GM13977 (cell line): ENCODE data around the gene WDR70.
"Not testable (repeated sequence)": the region's sequence is repeated elsewhere in the genome, so short reads cannot be mapped to it uniquely, and the experiment has no call there.

ENCODE experiments used
- DNase-seq: peaks from one replicate; pipeline ENCODE4 v3.0.0; 2012; ENCODE audit warnings: low spot score
- in situ Hi-C: fragments of 300-500 bp; cut with MboI; formaldehyde crosslinking; loops from one replicate; pipeline ENCODE4 v1.12.0; 2022; ENCODE audit warnings: low sequenced_read_pairs, low pct_unique_long_range_greater_than_20kb, mixed read lengths, inconsistent platforms; ENCODE audit not compliant: unreplicated experiment
- TF ChIP-seq, protein P1 (sequence below): IDR thresholded peaks from 2 replicates; pipeline ENCODE4 v1.5.1; 2012; ENCODE audit warnings: mild to moderate bottlenecking, control low read depth; ENCODE audit not compliant: insufficient read depth; ENCODE audit errors: extremely low read depth, missing control alignments

Gene WDR70

DNA sequence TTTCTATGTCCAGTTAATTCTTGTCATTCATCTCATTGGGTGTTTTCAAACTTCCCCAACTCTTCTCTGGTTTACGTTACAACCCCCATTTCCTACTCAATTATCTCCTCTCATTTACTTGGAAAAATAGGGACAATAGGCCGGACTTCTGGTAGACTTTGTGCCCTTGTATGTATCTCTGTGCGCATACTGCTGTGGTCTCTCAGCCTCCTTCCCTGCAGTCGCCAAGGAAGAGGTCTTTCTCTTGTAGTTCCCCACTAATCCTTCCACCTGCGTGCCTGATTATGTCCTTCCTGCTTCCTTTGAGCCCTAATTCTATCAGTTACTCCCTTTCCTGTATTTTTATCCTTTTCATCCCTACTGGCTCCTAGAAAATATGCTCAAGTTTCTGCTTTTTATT is 284.4 kb downstream of the WDR70 start:
- in situ Hi-C loops = no loop called here
- DNase-seq = no peak
- TF ChIP-seq, protein P1, sequence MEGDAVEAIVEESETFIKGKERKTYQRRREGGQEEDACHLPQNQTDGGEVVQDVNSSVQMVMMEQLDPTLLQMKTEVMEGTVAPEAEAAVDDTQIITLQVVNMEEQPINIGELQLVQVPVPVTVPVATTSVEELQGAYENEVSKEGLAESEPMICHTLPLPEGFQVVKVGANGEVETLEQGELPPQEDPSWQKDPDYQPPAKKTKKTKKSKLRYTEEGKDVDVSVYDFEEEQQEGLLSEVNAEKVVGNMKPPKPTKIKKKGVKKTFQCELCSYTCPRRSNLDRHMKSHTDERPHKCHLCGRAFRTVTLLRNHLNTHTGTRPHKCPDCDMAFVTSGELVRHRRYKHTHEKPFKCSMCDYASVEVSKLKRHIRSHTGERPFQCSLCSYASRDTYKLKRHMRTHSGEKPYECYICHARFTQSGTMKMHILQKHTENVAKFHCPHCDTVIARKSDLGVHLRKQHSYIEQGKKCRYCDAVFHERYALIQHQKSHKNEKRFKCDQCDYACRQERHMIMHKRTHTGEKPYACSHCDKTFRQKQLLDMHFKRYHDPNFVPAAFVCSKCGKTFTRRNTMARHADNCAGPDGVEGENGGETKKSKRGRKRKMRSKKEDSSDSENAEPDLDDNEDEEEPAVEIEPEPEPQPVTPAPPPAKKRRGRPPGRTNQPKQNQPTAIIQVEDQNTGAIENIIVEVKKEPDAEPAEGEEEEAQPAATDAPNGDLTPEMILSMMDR = no peak

DNA sequence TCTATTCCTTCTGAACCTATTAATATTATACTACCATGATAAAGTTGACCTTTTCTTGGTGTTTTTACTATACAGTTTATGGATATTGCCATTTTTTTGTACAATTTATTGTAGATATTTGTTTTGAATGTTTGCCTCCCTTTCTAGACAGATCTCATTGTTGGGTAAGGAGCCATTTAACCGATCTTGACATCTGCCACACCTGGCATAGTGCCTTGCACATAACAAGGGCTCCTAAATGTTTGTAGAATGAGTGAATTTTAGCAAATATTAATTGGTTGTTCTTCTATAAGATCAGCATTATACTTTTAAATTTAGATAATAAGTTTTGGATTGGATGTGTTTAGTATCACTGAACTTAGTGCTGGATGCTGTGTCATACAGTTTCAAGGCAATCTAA is 285.4 kb downstream of the WDR70 start:
- DNase-seq = no peak
- TF ChIP-seq, protein P1 = no peak
- in situ Hi-C loops = no loop called here

DNA sequence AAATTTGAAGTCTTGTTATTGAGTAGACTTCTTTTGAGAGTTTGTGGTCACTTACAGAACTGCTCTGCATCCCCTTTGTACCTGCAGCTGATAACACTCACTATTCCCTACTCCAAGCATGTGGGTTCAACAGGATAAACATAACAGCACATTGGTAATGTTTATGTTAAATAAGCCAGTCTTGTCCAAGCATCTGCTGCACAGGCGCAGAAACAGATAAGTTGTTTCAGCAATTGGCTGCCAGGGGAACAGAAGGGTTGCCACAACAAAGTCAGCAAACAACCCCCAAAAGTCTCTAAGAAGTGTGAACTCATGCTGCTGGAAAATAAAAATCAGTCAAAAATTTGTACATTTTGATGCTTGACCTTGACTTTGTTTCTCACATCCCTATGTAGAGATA is 286.2 kb downstream of the WDR70 start:
- TF ChIP-seq, protein P1 = no peak

DNA sequence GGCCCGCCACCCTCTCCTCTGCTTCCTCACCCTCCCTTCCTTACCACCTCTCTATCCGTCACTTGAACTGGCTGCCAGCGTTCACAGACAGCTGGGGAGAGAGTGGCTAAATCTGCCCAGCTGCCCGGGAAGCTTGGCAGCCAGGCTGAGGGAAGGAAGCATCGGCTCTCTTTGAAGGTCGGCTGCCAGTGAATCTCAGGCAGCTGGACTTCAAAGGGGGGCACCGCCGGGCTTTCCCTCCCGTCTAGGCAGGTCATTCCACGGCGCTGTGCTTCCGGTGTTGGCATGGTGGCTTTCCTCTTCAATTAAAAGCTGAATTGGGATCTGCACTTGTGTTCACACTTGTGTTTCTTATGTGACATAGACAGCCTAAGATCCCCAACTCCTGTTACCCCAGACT is 286.8 kb downstream of the WDR70 start:
- in situ Hi-C loops = no loop called here
- no peak for DNase-seq
- TF ChIP-seq, protein P1 = no peak

More for the DNA sequence above, 286.2 kb downstream of the WDR70 start:
- in situ Hi-C loops = no loop called here
- DNase-seq = no peak

DNA sequence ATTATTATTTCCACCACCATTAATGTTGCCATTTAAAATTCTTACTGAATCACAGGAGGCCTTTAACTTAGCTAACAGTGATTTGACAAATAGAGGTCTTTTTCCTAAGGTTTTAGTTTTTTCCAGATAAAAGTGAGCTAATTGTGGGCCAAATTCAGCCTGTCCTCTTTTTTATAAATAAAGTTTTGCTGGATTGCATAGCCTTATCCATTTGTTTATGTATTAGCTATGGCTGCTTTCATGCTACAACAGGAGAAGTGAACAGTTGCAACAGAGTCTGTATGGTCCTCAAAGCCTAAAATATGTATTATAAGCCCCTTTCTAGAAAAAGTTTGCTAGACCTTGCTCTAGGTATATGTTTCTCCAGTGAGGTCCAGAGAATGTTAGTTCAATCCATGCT is 288.3 kb downstream of the WDR70 start:
- no peak for DNase-seq
- in situ Hi-C loops = no loop called here
- TF ChIP-seq, protein P1 = no peak

DNA sequence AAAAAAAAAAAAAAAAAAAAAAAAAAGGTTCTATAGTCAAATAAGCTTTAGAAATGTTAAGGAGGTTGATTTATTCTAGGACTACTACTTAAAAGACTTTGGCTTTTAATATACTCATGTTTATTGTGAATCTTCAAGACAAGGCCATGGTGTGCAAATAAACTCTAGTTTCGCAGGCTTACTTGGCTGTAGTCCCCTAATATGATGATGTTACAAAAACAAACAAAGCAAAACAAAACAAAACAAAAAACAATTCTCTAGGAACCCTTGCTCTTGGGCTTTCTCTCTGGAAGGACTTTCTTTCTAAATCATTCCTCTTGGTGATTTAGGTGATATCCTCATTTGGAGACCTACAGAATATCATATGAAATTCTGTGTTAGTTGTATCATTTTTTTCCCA is 288.7 kb downstream of the WDR70 start:
- DNase-seq = no peak
- in situ Hi-C loops = no loop called here
- TF ChIP-seq, protein P1 = no peak

DNA sequence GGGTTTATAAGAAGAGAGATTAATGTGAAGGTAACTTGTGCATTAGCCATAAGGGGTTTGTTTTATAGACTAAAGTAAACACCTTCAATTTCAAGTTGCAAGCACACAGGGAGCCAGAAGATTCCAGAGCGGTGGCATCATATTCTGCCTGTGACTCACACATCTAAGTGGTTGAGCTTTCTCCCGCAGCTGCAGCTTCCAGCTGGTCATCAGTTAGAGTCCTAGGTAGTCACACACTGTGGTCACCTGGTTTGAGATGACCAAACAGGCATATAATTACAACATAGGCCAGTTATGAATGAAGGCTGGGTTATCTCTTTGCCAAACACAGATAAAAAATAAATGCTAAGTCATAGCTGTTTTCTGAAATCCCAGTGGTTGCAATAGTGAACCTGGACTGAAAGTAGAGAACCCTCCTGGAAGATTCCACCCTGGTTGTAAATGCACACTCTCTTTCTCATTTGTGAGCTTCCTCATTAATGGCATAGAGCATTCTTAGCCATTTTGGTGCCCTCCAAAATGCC is 289.5 kb downstream of the WDR70 start:
- TF ChIP-seq, protein P1 = no peak
- no peak for DNase-seq
- in situ Hi-C loops = no loop called here

DNA sequence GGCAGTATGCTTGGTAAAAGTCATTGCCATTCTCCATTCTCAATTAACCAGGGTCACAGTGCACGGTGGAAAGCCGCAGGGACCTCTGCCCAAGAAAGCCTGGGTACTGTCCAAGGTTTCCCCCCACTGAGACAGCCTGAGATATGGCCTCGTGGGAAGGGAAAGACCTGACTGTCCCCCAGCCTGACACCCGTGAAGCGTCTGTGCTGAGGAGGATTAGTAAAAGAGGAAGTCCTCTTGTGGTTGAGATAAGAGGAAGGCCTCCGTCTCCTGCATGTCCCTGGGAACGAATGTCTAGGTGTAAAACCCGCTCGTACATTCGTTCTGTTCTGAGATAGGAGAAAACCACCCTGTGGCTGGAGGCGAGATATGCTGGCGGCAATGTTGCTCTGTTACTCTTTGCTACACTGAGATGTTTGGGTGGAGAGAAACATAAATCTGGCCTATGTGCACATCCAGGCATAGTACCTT is 293.0 kb downstream of the WDR70 start:
- in situ Hi-C loops = not testable (repeated sequence)
- DNase-seq = peak; percentile 16

DNA sequence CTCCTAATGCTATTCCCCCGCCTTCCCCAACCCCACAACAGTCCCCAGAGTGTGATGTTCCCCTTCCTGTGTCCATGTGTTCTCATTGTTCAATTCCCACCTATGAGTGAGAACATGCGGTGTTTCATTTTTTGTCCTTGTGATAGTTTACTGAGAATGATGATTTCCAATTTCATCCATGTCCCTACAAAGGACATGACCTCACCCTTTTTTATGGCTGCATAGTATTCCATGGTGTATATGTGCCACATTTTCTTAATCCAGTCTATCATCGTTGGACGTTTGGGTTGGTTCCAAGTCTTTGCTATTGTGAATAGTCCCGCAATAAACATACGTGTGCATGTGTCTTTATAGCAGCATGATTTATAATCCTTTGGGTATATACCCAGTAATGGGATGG is 295.2 kb downstream of the WDR70 start:
- DNase-seq, in situ Hi-C loops: not testable (repeated sequence)

DNA sequence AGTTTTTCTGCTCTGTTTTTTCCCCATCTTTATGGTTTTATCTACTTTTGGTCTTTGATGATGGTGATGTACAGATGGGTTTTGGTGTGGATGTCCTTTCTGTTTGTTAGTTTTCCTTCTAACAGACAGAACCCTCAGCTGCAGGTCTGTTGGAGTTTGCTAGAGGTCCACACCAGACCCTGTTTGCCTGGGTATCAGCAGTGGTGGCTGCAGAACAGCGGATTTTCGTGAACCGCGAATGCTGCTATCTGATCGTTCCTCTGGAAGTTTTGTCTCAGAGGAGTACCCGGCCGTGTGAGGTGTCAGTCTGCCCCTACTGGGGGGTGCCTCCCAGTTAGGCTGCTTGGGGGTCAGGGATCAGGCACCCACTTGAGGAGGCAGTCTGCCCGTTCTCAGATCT is 300.2 kb downstream of the WDR70 start:
- in situ Hi-C loops, DNase-seq: not testable (repeated sequence)
